Neural cell (in vitro differentiated cells): ENCODE results near the gene RNU7-1. TPM values are rescaled to one million over a fixed set of nuclear protein-coding genes. Genes with fewer than 3 reads are reported as not detected.

ENCODE experiments used
- H2AFZ ChIP-seq: fragments of 200-600, 300-800 bp; sonication (generic), shearing (Covaris generic); 2 replicates; pipeline ENCODE4 v1.6.0; 2014; ENCODE audit warnings: low read depth, mild to moderate bottlenecking, antibody characterized with exemption, low read length, moderate library complexity
- H3F3A ChIP-seq: fragments of 200-600 bp; shearing (Covaris generic); 2 replicates; pipeline ENCODE4 v1.6.1; 2016; ENCODE audit warnings: mild to moderate bottlenecking, moderate library complexity, mixed read lengths, antibody characterized with exemption, low read length; ENCODE audit not compliant: insufficient read depth, poor library complexity, severe bottlenecking
- H3K27ac ChIP-seq: fragments of 200-600, 300-800 bp; sonication (generic), shearing (Covaris generic); 2 replicates; pipeline ENCODE4 v1.5.1; 2014; ENCODE audit warnings: mild to moderate bottlenecking, low read length, moderate library complexity
- H3K27me3 ChIP-seq: fragments of 300-800, 200-600 bp; sonication (generic), shearing (Covaris generic); 2 replicates; pipeline ENCODE4 v1.6.0; 2014; ENCODE audit warnings: mild to moderate bottlenecking, low read depth, low read length, moderate library complexity; ENCODE audit not compliant: insufficient read depth
- H3K36me3 ChIP-seq: fragments of 300-800, 200-600 bp; sonication (generic), shearing (Covaris generic); 2 replicates; pipeline ENCODE4 v1.5.1; 2014; ENCODE audit warnings: mild to moderate bottlenecking, antibody characterized with exemption, low read length, moderate library complexity; ENCODE audit not compliant: insufficient read depth
- H3K4me2 ChIP-seq: fragments of 300-800, 200-600 bp; sonication (generic), shearing (Covaris generic); 2 replicates; pipeline ENCODE4 v1.6.0; 2014; ENCODE audit warnings: mild to moderate bottlenecking, low read length
- H3K4me3 ChIP-seq: fragments of 300-800, 200-600 bp; sonication (generic), shearing (Covaris generic); 2 replicates; pipeline ENCODE4 v1.5.1; 2014; ENCODE audit warnings: mild to moderate bottlenecking, low read length, moderate library complexity
- H3K79me2 ChIP-seq: fragments of 200-600 bp; shearing (Covaris generic); replicated peaks from 2 replicates; pipeline ENCODE4 v1.6.0; 2014; ENCODE audit warnings: mild to moderate bottlenecking, low read length, moderate library complexity; ENCODE audit not compliant: insufficient read depth
- H3K9ac ChIP-seq: fragments of 300-800, 200-600 bp; sonication (generic), shearing (Covaris generic); 2 replicates; pipeline ENCODE4 v1.6.1; 2016; ENCODE audit warnings: mild to moderate bottlenecking, low read length, mixed read lengths
- H3K9me2 ChIP-seq: fragments of 200-600 bp; shearing (Covaris generic); 2 replicates; pipeline ENCODE4 v1.6.1; 2016; ENCODE audit warnings: mild to moderate bottlenecking, low read length, mixed read lengths; ENCODE audit not compliant: insufficient read depth
- H3K9me3 ChIP-seq: fragments of 200-600, 300-800 bp; sonication (generic), shearing (Covaris generic); 2 replicates; pipeline ENCODE4 v1.6.1; 2016; ENCODE audit warnings: mild to moderate bottlenecking, mixed run types, low read length, moderate library complexity, mixed read lengths
- H4K20me1 ChIP-seq: fragments of 200-600 bp; shearing (Covaris generic); 2 replicates; pipeline ENCODE4 v1.6.1; 2016; ENCODE audit warnings: mild to moderate bottlenecking, mixed run types; ENCODE audit not compliant: insufficient read depth
- CTCF ChIP-seq: fragments of 450-650 bp; IDR thresholded peaks from 2 replicates; pipeline ENCODE4 v1.5.1; 2014; ENCODE audit warnings: antibody characterized with exemption, mild to moderate bottlenecking, moderate library complexity; ENCODE audit not compliant: poor library complexity, severe bottlenecking
- EP300 ChIP-seq: fragments of 450-650 bp; conservative IDR thresholded peaks from 2 replicates; pipeline ENCODE4 v1.6.1; 2014; ENCODE audit warnings: antibody characterized with exemption, mild to moderate bottlenecking, moderate library complexity; ENCODE audit not compliant: poor library complexity, severe bottlenecking
- EZH2 ChIP-seq: fragments of 200-600, 300-800 bp; shearing (Covaris generic), sonication (generic); IDR thresholded peaks from 2 replicates; pipeline ENCODE4 v1.6.1; 2014; ENCODE audit warnings: antibody characterized with exemption, low read length, borderline replicate concordance, mild to moderate bottlenecking; ENCODE audit not compliant: insufficient read depth, poor library complexity, severe bottlenecking
- MXI1 ChIP-seq: fragments of 450-650 bp; conservative IDR thresholded peaks from 2 replicates; pipeline ENCODE4 v1.6.1; 2014; ENCODE audit warnings: antibody characterized with exemption, mild to moderate bottlenecking; ENCODE audit not compliant: poor library complexity, severe bottlenecking
- POLR2AphosphoS5 ChIP-seq: IDR thresholded peaks from 2 replicates; pipeline ENCODE4 v1.6.1; 2012
- RAD21 ChIP-seq: fragments of 450-650 bp; conservative IDR thresholded peaks from 2 replicates; pipeline ENCODE4 v1.6.1; 2014; ENCODE audit warnings: antibody characterized with exemption, mild to moderate bottlenecking, moderate library complexity
- SMC3 ChIP-seq: fragments of 450-650 bp; conservative IDR thresholded peaks from 2 replicates; pipeline ENCODE4 v1.6.1; 2014; ENCODE audit warnings: antibody characterized with exemption, mild to moderate bottlenecking, moderate library complexity; ENCODE audit not compliant: poor library complexity
- TAF1 ChIP-seq: IDR thresholded peaks from 2 replicates; pipeline ENCODE4 v1.6.1; 2012; ENCODE audit warnings: low read depth
- polyA plus RNA-seq: library from polyadenylated mRNA; depleted of rRNA; stranded (reverse); fragments of >200 nt; gene quantifications from 2 replicates; pipeline ENCODE4 v1.2.3, GENCODE V29; 2014
- TF ChIP-seq, protein P1 (sequence below): IDR thresholded peaks from 2 replicates; pipeline ENCODE4 v1.6.1; 2012; ENCODE audit warnings: borderline replicate concordance

The RNU7-1 gene
- polyA plus RNA-seq, 1 donor from 2014 or later: not detected

DNA sequence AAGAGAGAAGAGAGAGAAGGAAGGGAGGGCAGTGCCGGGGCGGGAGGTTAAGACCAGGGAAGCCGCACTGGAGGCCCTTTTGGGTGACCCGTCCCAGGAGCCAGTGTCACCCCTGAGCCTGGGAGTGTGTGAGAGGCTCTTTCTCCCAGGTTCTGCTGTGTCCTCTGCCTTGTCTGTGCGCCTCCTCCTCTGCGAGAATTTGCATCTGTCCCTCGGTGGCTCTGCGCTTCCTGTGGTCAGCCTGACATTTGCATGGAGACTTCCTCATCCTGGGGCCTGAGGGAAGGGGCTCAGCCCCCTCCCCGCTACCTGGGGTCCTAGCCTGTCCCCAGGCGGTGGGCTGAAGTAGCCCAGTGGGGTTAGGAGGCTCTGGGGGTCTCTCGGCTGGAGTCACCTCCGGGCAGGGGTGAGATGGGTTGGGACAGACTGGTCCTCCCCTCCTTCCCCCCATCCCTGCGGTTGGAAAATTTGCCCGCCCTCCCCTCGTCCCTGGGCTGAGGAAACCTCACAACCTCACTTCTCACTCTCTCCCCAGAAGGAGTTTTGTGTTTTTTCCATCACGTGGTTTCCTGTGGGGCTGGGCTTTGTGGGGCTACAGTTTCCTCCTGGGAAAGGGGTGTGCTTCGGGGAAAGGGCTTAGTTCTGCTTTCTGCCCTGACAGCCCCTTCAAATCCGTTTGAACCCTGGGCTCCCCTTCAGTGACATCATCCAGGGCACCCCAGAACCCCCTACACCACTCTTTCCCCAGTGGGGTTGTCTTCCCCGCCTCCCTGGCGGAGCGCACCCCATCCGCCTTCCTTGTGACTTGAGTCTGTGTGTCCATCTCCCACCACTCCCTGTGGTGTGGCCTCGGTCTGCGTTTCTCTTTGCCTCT is 10.1 kb downstream of the RNU7-1 start:
- Histone ChIP-seq H3K9ac (no peak overlapping the region), H4K20me1 (no peaks in the 10 kb centered on the region)

DNA sequence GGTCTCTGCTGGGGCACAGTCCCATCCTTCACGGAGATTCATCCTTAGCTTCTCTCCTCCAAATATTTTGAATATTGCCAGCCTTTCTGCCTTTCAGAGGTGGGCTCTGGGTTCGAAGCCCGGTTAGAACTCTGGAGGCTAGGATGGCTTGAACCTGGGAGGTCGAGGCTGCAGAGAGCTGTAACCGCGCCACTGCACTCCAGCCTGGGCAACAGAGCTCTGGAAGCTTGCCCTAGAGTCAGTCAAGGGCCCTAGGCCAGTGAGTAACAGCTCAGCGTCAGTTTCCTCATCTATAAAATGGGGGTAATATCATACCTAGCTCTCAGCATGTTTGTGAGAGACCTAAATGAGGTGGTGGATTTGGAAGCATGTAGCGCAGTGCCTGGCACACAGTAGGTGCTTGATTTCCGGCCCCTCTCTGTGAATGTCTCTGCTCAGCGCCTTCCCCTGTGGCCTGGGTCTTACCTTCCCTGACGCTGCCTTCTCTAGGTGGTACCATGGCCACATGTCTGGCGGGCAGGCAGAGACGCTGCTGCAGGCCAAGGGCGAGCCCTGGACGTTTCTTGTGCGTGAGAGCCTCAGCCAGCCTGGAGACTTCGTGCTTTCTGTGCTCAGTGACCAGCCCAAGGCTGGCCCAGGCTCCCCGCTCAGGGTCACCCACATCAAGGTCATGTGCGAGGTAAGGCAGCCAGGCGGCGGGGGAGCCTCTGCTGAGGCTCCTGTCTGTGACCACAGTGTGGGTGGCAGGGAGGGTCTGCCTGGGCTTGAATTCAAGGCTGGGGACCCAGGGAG is 10.9 kb downstream of the RNU7-1 start:
- Histone ChIP-seq H3F3A (no peaks in the 10 kb centered on the region), H3K9ac (no peak overlapping the region), H3K79me2 (no peaks in the 10 kb centered on the region), H3K36me3 (no peaks in the 10 kb centered on the region), H3K9me2 (no peaks in the 10 kb centered on the region), H2AFZ (no peak overlapping the region), H4K20me1 (no peaks in the 10 kb centered on the region), H3K27me3 (no peaks in the 10 kb centered on the region), H3K4me3 (no peak overlapping the region), H3K27ac (no peak overlapping the region), H3K4me2 (no peak overlapping the region), H3K9me3 (no peaks in the 10 kb centered on the region)
- TF ChIP-seq, protein P1, sequence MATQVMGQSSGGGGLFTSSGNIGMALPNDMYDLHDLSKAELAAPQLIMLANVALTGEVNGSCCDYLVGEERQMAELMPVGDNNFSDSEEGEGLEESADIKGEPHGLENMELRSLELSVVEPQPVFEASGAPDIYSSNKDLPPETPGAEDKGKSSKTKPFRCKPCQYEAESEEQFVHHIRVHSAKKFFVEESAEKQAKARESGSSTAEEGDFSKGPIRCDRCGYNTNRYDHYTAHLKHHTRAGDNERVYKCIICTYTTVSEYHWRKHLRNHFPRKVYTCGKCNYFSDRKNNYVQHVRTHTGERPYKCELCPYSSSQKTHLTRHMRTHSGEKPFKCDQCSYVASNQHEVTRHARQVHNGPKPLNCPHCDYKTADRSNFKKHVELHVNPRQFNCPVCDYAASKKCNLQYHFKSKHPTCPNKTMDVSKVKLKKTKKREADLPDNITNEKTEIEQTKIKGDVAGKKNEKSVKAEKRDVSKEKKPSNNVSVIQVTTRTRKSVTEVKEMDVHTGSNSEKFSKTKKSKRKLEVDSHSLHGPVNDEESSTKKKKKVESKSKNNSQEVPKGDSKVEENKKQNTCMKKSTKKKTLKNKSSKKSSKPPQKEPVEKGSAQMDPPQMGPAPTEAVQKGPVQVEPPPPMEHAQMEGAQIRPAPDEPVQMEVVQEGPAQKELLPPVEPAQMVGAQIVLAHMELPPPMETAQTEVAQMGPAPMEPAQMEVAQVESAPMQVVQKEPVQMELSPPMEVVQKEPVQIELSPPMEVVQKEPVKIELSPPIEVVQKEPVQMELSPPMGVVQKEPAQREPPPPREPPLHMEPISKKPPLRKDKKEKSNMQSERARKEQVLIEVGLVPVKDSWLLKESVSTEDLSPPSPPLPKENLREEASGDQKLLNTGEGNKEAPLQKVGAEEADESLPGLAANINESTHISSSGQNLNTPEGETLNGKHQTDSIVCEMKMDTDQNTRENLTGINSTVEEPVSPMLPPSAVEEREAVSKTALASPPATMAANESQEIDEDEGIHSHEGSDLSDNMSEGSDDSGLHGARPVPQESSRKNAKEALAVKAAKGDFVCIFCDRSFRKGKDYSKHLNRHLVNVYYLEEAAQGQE: no peak
- TF ChIP-seq EZH2: no peak
- no peak for TF ChIP-seq EP300
- TF ChIP-seq CTCF: no peak
- no peak for TF ChIP-seq TAF1

More for the DNA sequence above, 10.1 kb downstream of the RNU7-1 start:
- H3K9me2 ChIP-seq: no peaks in the 10 kb centered on the region
- no peaks in the 10 kb centered on the region for H3F3A ChIP-seq
- no peaks in the 10 kb centered on the region for H3K27me3 ChIP-seq
- no peaks in the 10 kb centered on the region for H3K9me3 ChIP-seq
- no peak overlapping the region for H3K27ac ChIP-seq
- TF ChIP-seq MXI1 (no peak), POLR2AphosphoS5 (no peak), RAD21 (no peak), TAF1 (no peak), EZH2 (no peak), SMC3 (no peak), EP300 (no peak), CTCF (no peak)
- TF ChIP-seq, protein P1: no peak
- H3K4me3 ChIP-seq: no peak overlapping the region
- H3K79me2 ChIP-seq: no peaks in the 10 kb centered on the region
- no peak overlapping the region for H3K4me2 ChIP-seq
- no peaks in the 10 kb centered on the region for H3K36me3 ChIP-seq
- H2AFZ ChIP-seq: no peak overlapping the region
